ENCODE measurements around the gene CCIN.

CCIN gene

GRCh38 chr9:36144309-36145232, 24.6 kb upstream of the CCIN start:
- TF ChIP-seq CTCF (IDR thresholded peaks at IDR 0.05; ENCODE audit: insufficient read depth, low read length, poor library complexity, severe bottlenecking) (no peak), EZH2phosphoT487 (conservative IDR thresholded peaks at IDR 0.05; ENCODE audit: low read length) (no peak)
- H3K4me3 ChIP-seq (ENCODE audit: insufficient read depth, low read length, poor library complexity, severe bottlenecking), result no peak overlapping the region
- H3K9me3 ChIP-seq (ENCODE audit: insufficient read depth, low read length), result no peaks in the 10 kb centered on the region
- H4K20me1 ChIP-seq (ENCODE audit: low read depth, low read length), result no peaks in the 10 kb centered on the region
- no peaks in the 10 kb centered on the region for H3K9me2 ChIP-seq (replicated peaks; ENCODE audit: insufficient read depth, low read length)
- no peaks in the 10 kb centered on the region for H3K27me3 ChIP-seq (ENCODE audit: low read length)
- no peaks in the 10 kb centered on the region for H3F3A ChIP-seq (ENCODE audit: insufficient read depth)
- no peaks in the 10 kb centered on the region for H3K79me2 ChIP-seq (ENCODE audit: insufficient read depth, low read length)
- no peak overlapping the region for H3K4me2 ChIP-seq (ENCODE audit: low read depth, low read length, poor library complexity, severe bottlenecking)
- H2AFZ ChIP-seq (ENCODE audit: low read depth, low read length, severe bottlenecking), result no peak overlapping the region
- no peak overlapping the region for H3K9ac ChIP-seq (ENCODE audit: low read length)
- no peaks in the 10 kb centered on the region for H3K36me3 ChIP-seq (ENCODE audit: low read length)
- no peak overlapping the region for H3K27ac ChIP-seq (ENCODE audit: low read depth, low read length)

DNA sequence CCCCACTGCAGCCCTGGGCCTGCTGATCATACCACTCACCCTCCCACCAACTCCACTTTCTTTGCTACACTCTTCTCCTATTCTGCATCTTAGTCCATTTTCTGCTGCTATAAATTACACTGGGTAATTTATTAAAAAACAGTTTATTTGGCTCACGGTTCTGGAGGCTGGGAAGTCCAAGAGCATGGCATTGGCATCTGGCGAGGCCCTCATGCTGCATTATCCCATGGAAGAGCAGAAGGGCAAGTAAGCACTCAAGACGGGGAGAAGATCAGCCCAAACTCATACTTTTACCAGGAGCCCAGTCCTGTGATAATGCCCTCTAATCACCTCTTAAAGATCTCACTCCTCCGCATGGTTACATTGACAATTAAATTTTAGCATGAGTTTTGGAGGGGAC, 23.2 kb upstream of the CCIN start:
- no peak overlapping the region for H2AFZ ChIP-seq (ENCODE audit: low read depth, low read length, severe bottlenecking)
- no peaks in the 10 kb centered on the region for H3F3A ChIP-seq (ENCODE audit: insufficient read depth)
- no peaks in the 10 kb centered on the region for H3K36me3 ChIP-seq (ENCODE audit: low read length)
- H4K20me1 ChIP-seq (ENCODE audit: low read depth, low read length), result no peaks in the 10 kb centered on the region
- H3K79me2 ChIP-seq (ENCODE audit: insufficient read depth, low read length), result no peaks in the 10 kb centered on the region
- H3K9me3 ChIP-seq (ENCODE audit: insufficient read depth, low read length), result no peaks in the 10 kb centered on the region
- no peaks in the 10 kb centered on the region for H3K27me3 ChIP-seq (ENCODE audit: low read length)
- no peak overlapping the region for H3K9ac ChIP-seq (ENCODE audit: low read length)
- no peaks in the 10 kb centered on the region for H3K9me2 ChIP-seq (replicated peaks; ENCODE audit: insufficient read depth, low read length)
- H3K27ac ChIP-seq (ENCODE audit: low read depth, low read length), result no peak overlapping the region
- no peak for TF ChIP-seq EZH2phosphoT487 (conservative IDR thresholded peaks at IDR 0.05; ENCODE audit: low read length)
- no peak for TF ChIP-seq CTCF (IDR thresholded peaks at IDR 0.05; ENCODE audit: insufficient read depth, low read length, poor library complexity, severe bottlenecking)
- no peak overlapping the region for H3K4me2 ChIP-seq (ENCODE audit: low read depth, low read length, poor library complexity, severe bottlenecking)
- no peak overlapping the region for H3K4me3 ChIP-seq (ENCODE audit: insufficient read depth, low read length, poor library complexity, severe bottlenecking)

DNA sequence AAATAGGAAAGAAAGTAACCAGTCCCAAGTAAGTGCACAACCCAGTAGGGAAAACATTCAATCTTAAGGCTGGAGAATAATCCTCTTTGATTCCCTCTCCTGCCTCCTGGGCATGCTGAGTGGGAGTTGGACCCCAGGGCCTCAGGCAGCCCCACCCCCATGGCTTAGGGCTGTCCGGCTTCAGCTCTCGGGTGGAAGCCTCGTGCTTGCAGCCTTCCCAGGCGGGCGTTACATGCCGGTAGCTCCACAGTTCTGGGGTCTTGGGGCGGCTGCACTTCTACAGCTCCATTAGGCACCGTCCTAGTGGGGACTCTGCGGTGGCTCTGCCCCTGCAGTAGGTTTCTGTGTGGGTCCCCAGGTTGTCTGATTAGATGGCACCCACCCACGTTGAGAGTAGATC, 22.5 kb upstream of the CCIN start:
- no peaks in the 10 kb centered on the region for H3F3A ChIP-seq (ENCODE audit: insufficient read depth)
- no peaks in the 10 kb centered on the region for H3K9me2 ChIP-seq (replicated peaks; ENCODE audit: insufficient read depth, low read length)
- no peak for TF ChIP-seq CTCF (IDR thresholded peaks at IDR 0.05; ENCODE audit: insufficient read depth, low read length, poor library complexity, severe bottlenecking)
- no peak for TF ChIP-seq EZH2phosphoT487 (conservative IDR thresholded peaks at IDR 0.05; ENCODE audit: low read length)
- no peak overlapping the region for H2AFZ ChIP-seq (ENCODE audit: low read depth, low read length, severe bottlenecking)
- H3K9ac ChIP-seq (ENCODE audit: low read length), result no peak overlapping the region
- no peaks in the 10 kb centered on the region for H3K9me3 ChIP-seq (ENCODE audit: insufficient read depth, low read length)
- no peak overlapping the region for H3K4me3 ChIP-seq (ENCODE audit: insufficient read depth, low read length, poor library complexity, severe bottlenecking)
- H4K20me1 ChIP-seq (ENCODE audit: low read depth, low read length), result no peaks in the 10 kb centered on the region
- no peaks in the 10 kb centered on the region for H3K27me3 ChIP-seq (ENCODE audit: low read length)
- H3K27ac ChIP-seq (ENCODE audit: low read depth, low read length), result no peak overlapping the region
- no peaks in the 10 kb centered on the region for H3K36me3 ChIP-seq (ENCODE audit: low read length)
- H3K4me2 ChIP-seq (ENCODE audit: low read depth, low read length, poor library complexity, severe bottlenecking), result no peak overlapping the region
- H3K79me2 ChIP-seq (ENCODE audit: insufficient read depth, low read length), result no peaks in the 10 kb centered on the region
